ENCODE measurements around the gene CATSPER3.

- no peak for TF ChIP-seq TIGD3 (CRISPR knock-in tag; IDR thresholded peaks at IDR 0.05; ENCODE audit: borderline replicate concordance)
- no peak for TF ChIP-seq CTCF (CRISPR knock-in tag; IDR thresholded peaks at IDR 0.05)
- no peak for TF ChIP-seq FOSL1 (CRISPR knock-in tag; IDR thresholded peaks at IDR 0.05; ENCODE audit: borderline replicate concordance)
- TF ChIP-seq GABPA (IDR thresholded peaks at IDR 0.05; ENCODE audit: low read depth, low read length), result no peak
- no peak for TF ChIP-seq GABPA (CRISPR knock-in tag; IDR thresholded peaks at IDR 0.05; ENCODE audit: low read depth)
- TF ChIP-seq FOXM1 (CRISPR knock-in tag; IDR thresholded peaks at IDR 0.05), result no peak
- no peak for TF ChIP-seq MEIS2 (CRISPR knock-in tag; IDR thresholded peaks at IDR 0.05)
- no peak for TF ChIP-seq POLR2A (IDR thresholded peaks at IDR 0.05; ENCODE audit: insufficient read depth in 1 of 2, low read depth in 2 of 2, low read length in 2 of 2)
- TF ChIP-seq POLR2AphosphoS5 (IDR thresholded peaks at IDR 0.05; ENCODE audit: low read depth, low read length), result no peak
- no peak for TF ChIP-seq ZNF121 (CRISPR knock-in tag; IDR thresholded peaks at IDR 0.05)
- TF ChIP-seq ISL2 (CRISPR knock-in tag; IDR thresholded peaks at IDR 0.05), result no peak
- no peak for TF ChIP-seq ATAD3A (CRISPR knock-in tag; IDR thresholded peaks at IDR 0.05)
Measured at GRCh38 chr5:135053278-135053677, 85.6 kb downstream of the CATSPER3 start.
